SU-DHL-6 (cell line): Measurements from ENCODE around the gene SURF2.

Experiments
- H2AFZ ChIP-seq: fragments of 200-600 bp; sonication (generic); 2 replicates; pipeline ENCODE4 v1.6.1; 2014; ENCODE audit warnings: low read depth, mild to moderate bottlenecking, moderate library complexity, mixed read lengths, antibody characterized with exemption, low read length; ENCODE audit not compliant: severe bottlenecking
- H3F3A ChIP-seq: fragments of 200-600 bp; shearing (Covaris generic); 2 replicates; pipeline ENCODE4 v1.6.0; 2016; ENCODE audit warnings: antibody characterized with exemption, mild to moderate bottlenecking; ENCODE audit not compliant: insufficient read depth
- H3K27ac ChIP-seq: fragments of 200-600 bp; sonication (generic); 2 replicates; pipeline ENCODE4 v1.5.1; 2016; ENCODE audit warnings: low read depth, mild to moderate bottlenecking, low read length, moderate library complexity, mixed read lengths
- H3K27me3 ChIP-seq: fragments of 200-600 bp; sonication (generic), shearing (Covaris generic); 2 replicates; pipeline ENCODE4 v1.6.0; 2014; ENCODE audit warnings: mild to moderate bottlenecking, low read length
- H3K36me3 ChIP-seq: fragments of 200-600 bp; sonication (generic); 2 replicates; pipeline ENCODE4 v1.6.1; 2014; ENCODE audit warnings: mild to moderate bottlenecking, low read length, mixed read lengths
- H3K4me2 ChIP-seq: fragments of 300-600, 200-600 bp; shearing (Covaris generic), sonication (generic); 2 replicates; pipeline ENCODE4 v1.6.0; 2014; ENCODE audit warnings: low read length, low read depth, mild to moderate bottlenecking; ENCODE audit not compliant: poor library complexity, severe bottlenecking
- H3K4me3 ChIP-seq: fragments of 200-600 bp; sonication (generic); 2 replicates; pipeline ENCODE4 v1.5.1; 2014; ENCODE audit warnings: antibody characterized with exemption, low read length, mild to moderate bottlenecking, mixed read lengths; ENCODE audit not compliant: insufficient read depth, poor library complexity, severe bottlenecking
- H3K79me2 ChIP-seq: fragments of 200-600 bp; sonication (generic); 2 replicates; pipeline ENCODE4 v1.6.1; 2014; ENCODE audit warnings: mild to moderate bottlenecking, low read length, moderate library complexity; ENCODE audit not compliant: insufficient read depth
- H3K9ac ChIP-seq: fragments of 200-600 bp; sonication (generic); 2 replicates; pipeline ENCODE4 v1.7.0; 2014; ENCODE audit warnings: mild to moderate bottlenecking, low read length
- H3K9me2 ChIP-seq: fragments of 200-600 bp; sonication (generic); replicated peaks from 2 replicates; pipeline ENCODE4 v1.6.1; 2014; ENCODE audit warnings: low read length; ENCODE audit not compliant: insufficient read depth
- H3K9me3 ChIP-seq: fragments of 200-600 bp; sonication (generic); 2 replicates; pipeline ENCODE4 v1.6.1; 2014; ENCODE audit warnings: low read length, mixed read lengths; ENCODE audit not compliant: insufficient read depth
- H4K20me1 ChIP-seq: fragments of 200-600 bp; sonication (generic); 2 replicates; pipeline ENCODE4 v1.6.1; 2014; ENCODE audit warnings: low read depth, mild to moderate bottlenecking, antibody characterized with exemption, low read length, moderate library complexity, mixed read lengths
- CTCF ChIP-seq: fragments of 200-600 bp; sonication (generic); IDR thresholded peaks from one replicate; pipeline ENCODE4 v1.5.1; 2017; ENCODE audit warnings: antibody characterized with exemption, mild to moderate bottlenecking, low read length, moderate library complexity; ENCODE audit not compliant: insufficient read depth, poor library complexity, severe bottlenecking
- EZH2phosphoT487 ChIP-seq: fragments of 200-600 bp; sonication (generic), shearing (Covaris generic); conservative IDR thresholded peaks from 2 replicates; pipeline ENCODE4 v1.6.1; 2018; ENCODE audit warnings: mild to moderate bottlenecking, antibody characterized with exemption, low read length, moderate library complexity, mixed read lengths

The SURF2 gene

DNA sequence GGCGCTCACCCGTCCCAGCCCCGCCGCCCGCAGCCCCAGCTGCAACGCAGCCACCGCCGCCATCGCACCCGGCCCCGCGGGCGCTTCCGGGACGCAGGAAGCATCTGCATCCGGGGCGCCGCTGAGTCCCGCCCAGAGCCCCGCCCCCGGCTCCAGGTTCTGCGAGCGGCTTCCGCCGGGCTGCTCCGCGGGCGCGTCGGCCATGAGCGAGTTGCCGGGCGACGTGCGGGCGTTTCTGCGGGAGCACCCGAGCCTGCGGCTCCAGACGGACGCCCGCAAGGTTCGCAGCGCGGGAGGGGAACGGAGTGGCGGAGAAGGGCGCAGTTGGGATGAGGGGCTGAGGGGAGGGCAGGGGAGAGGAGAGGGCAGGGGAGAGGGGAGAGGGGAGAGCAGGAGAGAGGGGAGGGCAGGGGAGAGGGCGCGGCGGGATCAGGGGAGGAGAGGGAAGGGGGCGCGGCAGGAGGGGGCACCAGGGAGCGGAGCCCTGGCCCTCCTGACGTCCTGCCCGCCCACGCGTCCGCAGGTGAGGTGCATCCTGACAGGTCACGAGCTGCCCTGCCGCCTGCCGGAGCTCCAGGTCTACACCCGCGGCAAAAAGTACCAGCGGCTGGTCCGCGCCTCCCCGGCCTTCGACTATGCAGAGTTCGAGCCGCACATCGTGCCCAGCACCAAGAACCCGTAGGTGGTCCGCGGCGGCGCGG, at the start of gene SURF2, which contains the start of gene SURF1:
Gene SURF2, plus strand, starts transcription at position 160 of the 701 bp plus-strand sequence. Its CDS starts 43 bp downstream, at position 203.
Gene SURF1, minus strand, starts transcription at position 97 of the 701 bp plus-strand sequence. Its CDS starts 34 bp downstream, at position 63.
- TF ChIP-seq CTCF (no peak), EZH2phosphoT487 (no peak)
- Histone ChIP-seq H3K27me3 (no peaks in the 10 kb centered on the region), H3K36me3 (peaks cover 5% of the 10 kb centered on the region), H3K9me2 (no peaks in the 10 kb centered on the region), H3K27ac (peak within 1 kb of the TSS; percentile 13), H3K4me2 (peak within 1 kb of the TSS; percentile 86), H2AFZ (peak within 1 kb of the TSS; percentile 65), H3K9me3 (no peaks in the 10 kb centered on the region), H3K4me3 (peak within 1 kb of the TSS; percentile 80), H4K20me1 (no peaks in the 10 kb centered on the region), H3K9ac (peak within 1 kb of the TSS; percentile 85), H3F3A (peaks cover 38% of the 10 kb centered on the region), H3K79me2 (peaks cover 8% of the 10 kb centered on the region; the same call in 1 of the 2 replicates)

DNA sequence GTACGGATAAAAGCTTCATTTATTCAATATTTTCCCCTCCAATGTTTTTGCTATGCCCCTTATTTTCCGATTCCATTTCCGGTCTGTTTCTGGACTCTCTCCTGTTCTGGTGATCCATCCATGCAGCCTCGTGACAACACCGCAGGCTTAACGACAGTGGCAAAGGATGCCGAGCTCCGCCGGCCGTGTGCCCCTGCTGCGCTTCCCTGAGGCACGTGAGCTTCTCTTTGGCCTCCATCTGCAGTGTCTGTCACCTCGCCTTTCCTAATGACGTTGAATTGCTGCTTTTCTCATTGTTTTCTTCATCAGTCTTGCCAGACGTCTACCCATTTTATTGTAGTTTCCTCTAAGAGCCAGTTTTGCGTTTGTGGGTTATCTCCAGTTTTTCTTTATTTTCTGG, 49.0 kb upstream of the SURF2 start:
- Histone ChIP-seq H3K36me3 (no peaks in the 10 kb centered on the region), H3K79me2 (no peaks in the 10 kb centered on the region), H3K9me2 (no peaks in the 10 kb centered on the region), H3K4me2 (no peak overlapping the region), H3K9me3 (no peaks in the 10 kb centered on the region), H2AFZ (no peak overlapping the region), H3K27ac (no peak overlapping the region), H4K20me1 (no peaks in the 10 kb centered on the region), H3K4me3 (no peak overlapping the region), H3K27me3 (no peaks in the 10 kb centered on the region), H3F3A (no peaks in the 10 kb centered on the region), H3K9ac (no peak overlapping the region)
- TF ChIP-seq EZH2phosphoT487 (no peak), CTCF (no peak)

DNA sequence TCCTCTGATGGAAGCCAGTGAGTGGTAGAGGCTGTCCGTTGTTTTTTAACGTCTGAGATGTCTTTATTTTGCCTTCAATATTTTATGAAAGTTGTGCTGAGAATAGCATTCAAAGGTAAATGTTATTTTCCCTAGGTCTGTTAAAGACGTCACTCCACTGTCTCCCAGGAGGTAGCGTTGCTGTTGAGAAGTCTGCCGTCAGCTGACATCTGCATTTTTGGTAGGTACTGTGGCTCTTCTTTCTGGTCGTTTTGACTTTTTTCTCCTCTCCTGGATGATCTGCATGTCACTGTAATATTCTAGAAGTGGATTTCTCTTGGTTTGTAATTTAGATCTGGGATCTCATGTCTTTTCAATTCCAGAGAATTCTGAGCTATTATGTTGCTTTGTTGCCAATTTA, 46.7 kb upstream of the SURF2 start:
- TF ChIP-seq CTCF: no peak
- no peak for TF ChIP-seq EZH2phosphoT487
- Histone ChIP-seq H3K4me2 (no peak overlapping the region), H3K27me3 (no peaks in the 10 kb centered on the region), H3K9me3 (no peaks in the 10 kb centered on the region), H3K27ac (no peak overlapping the region), H4K20me1 (no peaks in the 10 kb centered on the region), H2AFZ (no peak overlapping the region), H3K9ac (no peak overlapping the region), H3K9me2 (no peaks in the 10 kb centered on the region), H3K4me3 (no peak overlapping the region), H3F3A (no peaks in the 10 kb centered on the region), H3K79me2 (no peaks in the 10 kb centered on the region), H3K36me3 (no peaks in the 10 kb centered on the region)
